NCI-H1092 (cell line): ENCODE data around the gene PCDHA9.

Experiments used
- DNase-seq: peaks from one replicate; lab custom pipeline; 2025; lab: John Stamatoyannopoulos, UW

The PCDHA9 gene

GRCh38 chr5:140881889-140882590 lies 33.9 kb downstream of the PCDHA9 start, which contains the start of gene PCDHA13:
Gene PCDHA13 (plus strand): TSS chr5:140882124. CDS start chr5:140882269, 145 bp downstream.
- DNase-seq, result no peak

GRCh38 chr5:140882591-140882899 lies 34.4 kb downstream of the PCDHA9 start:
- no peak for DNase-seq

- no peak for DNase-seq
These were observed 35.2 kb downstream of the PCDHA9 start for GRCh38 chr5:140883373-140883772.

- no peak for DNase-seq
These were observed 35.9 kb downstream of the PCDHA9 start for GRCh38 chr5:140883927-140884697.
